ENCODE measurements around the gene RHOB. TPM values are rescaled to one million over a fixed set of nuclear protein-coding genes. Genes with fewer than 3 reads are reported as not detected.

The RHOB gene
- total RNA-seq, 2 donors from 2014 or later: 376 to 784 TPM

GRCh38 chr2:20448977-20449306, 2.1 kb downstream of the RHOB start:
- no peaks in the 10 kb centered on the region for H3K27me3 ChIP-seq
- 59 to 67% methylated on average over 1 of the region's 1 CpG for WGBS, 2 donors
- no peak for TF ChIP-seq POLR2A (IDR thresholded peaks at IDR 0.05)
- TF ChIP-seq, protein P1, sequence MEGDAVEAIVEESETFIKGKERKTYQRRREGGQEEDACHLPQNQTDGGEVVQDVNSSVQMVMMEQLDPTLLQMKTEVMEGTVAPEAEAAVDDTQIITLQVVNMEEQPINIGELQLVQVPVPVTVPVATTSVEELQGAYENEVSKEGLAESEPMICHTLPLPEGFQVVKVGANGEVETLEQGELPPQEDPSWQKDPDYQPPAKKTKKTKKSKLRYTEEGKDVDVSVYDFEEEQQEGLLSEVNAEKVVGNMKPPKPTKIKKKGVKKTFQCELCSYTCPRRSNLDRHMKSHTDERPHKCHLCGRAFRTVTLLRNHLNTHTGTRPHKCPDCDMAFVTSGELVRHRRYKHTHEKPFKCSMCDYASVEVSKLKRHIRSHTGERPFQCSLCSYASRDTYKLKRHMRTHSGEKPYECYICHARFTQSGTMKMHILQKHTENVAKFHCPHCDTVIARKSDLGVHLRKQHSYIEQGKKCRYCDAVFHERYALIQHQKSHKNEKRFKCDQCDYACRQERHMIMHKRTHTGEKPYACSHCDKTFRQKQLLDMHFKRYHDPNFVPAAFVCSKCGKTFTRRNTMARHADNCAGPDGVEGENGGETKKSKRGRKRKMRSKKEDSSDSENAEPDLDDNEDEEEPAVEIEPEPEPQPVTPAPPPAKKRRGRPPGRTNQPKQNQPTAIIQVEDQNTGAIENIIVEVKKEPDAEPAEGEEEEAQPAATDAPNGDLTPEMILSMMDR (IDR thresholded peaks at IDR 0.05): no peak
- intact Hi-C loops (cut with DNase I): no loop called here
- no peak for ATAC-seq
- peak in 1 of 4 donors; percentile 3 for DNase-seq
- no peaks in the 10 kb centered on the region for H3K36me3 ChIP-seq (replicated peaks in 1 of 2; ENCODE audit: insufficient read depth in 1 of 2, low read depth in 2 of 2)
- no peaks in the 10 kb centered on the region for H3K9me3 ChIP-seq
- peak overlapping the region; percentile 39 to 74 for H3K4me3 ChIP-seq
- H3K4me1 ChIP-seq: peaks cover 43% of the 10 kb centered on the region
- peak overlapping the region; percentile 28 to 98 (median 97) for H3K27ac ChIP-seq

GRCh38 chr2:20449501-20450200, 2.8 kb downstream of the RHOB start:
- Histone ChIP-seq H3K4me1 (peaks cover 38% of the 10 kb centered on the region), H3K27ac (peak overlapping the region; percentile 28 to 98 (median 86)), H3K27me3 (no peaks in the 10 kb centered on the region), H3K4me3 (peak overlapping the region in 1 of 2 donors; percentile 74), H3K36me3 (replicated peaks in 1 of 2; ENCODE audit: insufficient read depth in 1 of 2, low read depth in 2 of 2) (no peaks in the 10 kb centered on the region), H3K9me3 (no peaks in the 10 kb centered on the region)
- 53 to 64% methylated on average over 7 of the region's 7 CpGs for WGBS, 2 donors
- TF ChIP-seq, protein P1 (IDR thresholded peaks at IDR 0.05): peak in 2 of 7 experiments; percentile 5 to 17
- peak in 2 of 3 donors; percentile 29 to 45 for TF ChIP-seq POLR2A (IDR thresholded peaks at IDR 0.05)
- ATAC-seq: no peak
- intact Hi-C loops (cut with DNase I): no loop called here
- DNase-seq: peak in 3 of 4 donors; percentile 25 to 53 (median 46)

GRCh38 chr2:20450201-20450999, 3.5 kb downstream of the RHOB start:
- DNase-seq: peak; percentile 49 to 72 (median 60)
- Histone ChIP-seq H3K27me3 (no peaks in the 10 kb centered on the region), H3K4me3 (no peak overlapping the region), H3K4me1 (peaks cover 31% of the 10 kb centered on the region), H3K9me3 (no peaks in the 10 kb centered on the region), H3K36me3 (replicated peaks in 1 of 2; ENCODE audit: insufficient read depth in 1 of 2, low read depth in 2 of 2) (no peaks in the 10 kb centered on the region), H3K27ac (peak overlapping the region; percentile 28 to 98 (median 86))
- intact Hi-C loops (cut with DNase I): no loop called here
- no peak for ATAC-seq
- WGBS, 2 donors: 60 to 70% methylated on average over 6 of the region's 6 CpGs
- TF ChIP-seq, protein P1 (IDR thresholded peaks at IDR 0.05): no peak
- peak; percentile 50 to 70 (median 50) for TF ChIP-seq POLR2A (IDR thresholded peaks at IDR 0.05)

DNA sequence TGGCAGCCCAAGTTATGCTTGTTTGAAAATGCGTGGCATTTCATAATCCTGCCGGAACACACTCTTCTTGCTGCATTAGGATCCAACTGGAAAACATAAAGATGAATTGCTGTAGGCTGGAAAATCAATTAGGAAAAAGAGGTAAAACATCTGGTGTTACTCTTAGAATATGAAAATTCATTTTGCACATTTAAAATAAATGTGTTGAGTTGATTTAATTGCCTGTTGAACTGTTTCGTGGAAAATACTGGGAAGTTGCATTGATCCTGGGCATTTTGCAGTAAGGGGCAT, 4.1 kb downstream of the RHOB start:
- intact Hi-C loops (cut with DNase I): no loop called here
- no peaks in the 10 kb centered on the region for H3K36me3 ChIP-seq (replicated peaks in 1 of 2; ENCODE audit: insufficient read depth in 1 of 2, low read depth in 2 of 2)
- DNase-seq: no peak
- no peak for TF ChIP-seq POLR2A (IDR thresholded peaks at IDR 0.05)
- TF ChIP-seq, protein P1 (IDR thresholded peaks at IDR 0.05): no peak
- 67 to 87% methylated on average over 3 of the region's 3 CpGs for WGBS, 2 donors
- H3K4me1 ChIP-seq: peaks cover 28% of the 10 kb centered on the region
- no peaks in the 10 kb centered on the region for H3K27me3 ChIP-seq
- H3K27ac ChIP-seq: peak overlapping the region in 3 of 4 donors; percentile 77 to 98 (median 96)
- no peak for ATAC-seq
- no peak overlapping the region for H3K4me3 ChIP-seq
- H3K9me3 ChIP-seq: no peaks in the 10 kb centered on the region

All from body of pancreas (tissue), 4 donors.